ENCODE results near the gene BTNL3.
"Not testable (repeated sequence)": the region's sequence is repeated elsewhere in the genome, so short reads cannot be mapped to it uniquely, and the experiment has no call there.

DNA sequence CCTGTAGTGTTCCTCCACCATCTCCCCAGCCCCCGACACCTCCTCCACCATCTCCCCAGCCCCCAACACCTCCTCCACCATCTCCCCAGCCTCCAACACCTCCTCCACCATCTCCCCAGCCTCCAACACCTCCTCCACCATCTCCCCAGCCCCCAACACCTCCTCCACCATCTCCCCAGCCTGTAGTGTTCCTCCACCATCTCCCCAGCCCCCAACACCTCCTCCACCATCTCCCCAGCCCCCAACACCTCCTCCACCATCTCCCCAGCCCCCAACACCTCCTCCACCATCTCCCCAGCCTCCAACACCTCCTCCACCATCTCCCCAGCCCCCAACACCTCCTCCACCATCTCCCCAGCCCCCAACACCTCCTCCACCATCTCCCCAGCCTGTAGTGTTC, 57.2 kb downstream of the BTNL3 start:
- not testable (repeated sequence) for TF ChIP-seq POLR2A, EP300 (IDR thresholded peaks at IDR 0.05)
- TF ChIP-seq, protein P1, sequence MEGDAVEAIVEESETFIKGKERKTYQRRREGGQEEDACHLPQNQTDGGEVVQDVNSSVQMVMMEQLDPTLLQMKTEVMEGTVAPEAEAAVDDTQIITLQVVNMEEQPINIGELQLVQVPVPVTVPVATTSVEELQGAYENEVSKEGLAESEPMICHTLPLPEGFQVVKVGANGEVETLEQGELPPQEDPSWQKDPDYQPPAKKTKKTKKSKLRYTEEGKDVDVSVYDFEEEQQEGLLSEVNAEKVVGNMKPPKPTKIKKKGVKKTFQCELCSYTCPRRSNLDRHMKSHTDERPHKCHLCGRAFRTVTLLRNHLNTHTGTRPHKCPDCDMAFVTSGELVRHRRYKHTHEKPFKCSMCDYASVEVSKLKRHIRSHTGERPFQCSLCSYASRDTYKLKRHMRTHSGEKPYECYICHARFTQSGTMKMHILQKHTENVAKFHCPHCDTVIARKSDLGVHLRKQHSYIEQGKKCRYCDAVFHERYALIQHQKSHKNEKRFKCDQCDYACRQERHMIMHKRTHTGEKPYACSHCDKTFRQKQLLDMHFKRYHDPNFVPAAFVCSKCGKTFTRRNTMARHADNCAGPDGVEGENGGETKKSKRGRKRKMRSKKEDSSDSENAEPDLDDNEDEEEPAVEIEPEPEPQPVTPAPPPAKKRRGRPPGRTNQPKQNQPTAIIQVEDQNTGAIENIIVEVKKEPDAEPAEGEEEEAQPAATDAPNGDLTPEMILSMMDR (IDR thresholded peaks at IDR 0.05) = not testable (repeated sequence)
